H1 (cell line): ENCODE results near the gene CRYBG1.
"Not testable (repeated sequence)": the region's sequence is repeated elsewhere in the genome, so short reads cannot be mapped to it uniquely, and the experiment has no call there.

Experiments used
- CHD1 ChIP-seq: IDR thresholded peaks from 2 replicates; pipeline ENCODE4 v1.6.1; 2012; ENCODE audit warnings: low read depth, low read length, improper control_type of control experiment
- CTCF ChIP-seq, 3 experiments: IDR thresholded peaks; 1 replicate in 2 of 3; 2 replicates in 1 of 3; pipeline versions ENCODE4 v1.5.1 to v1.6.1; 2011; ENCODE audit warnings: low read length in 3 of 3, mild to moderate bottlenecking in 3 of 3, inconsistent platforms in 2 of 3, low read depth in 1 of 3, moderate library complexity in 1 of 3; ENCODE audit not compliant: insufficient read depth in 1 of 3; ENCODE audit errors: control extremely low read depth in 1 of 3
- EP300 ChIP-seq, 2 experiments: IDR thresholded peaks; 1 replicate in 1 of 2; 2 replicates in 1 of 2; pipeline ENCODE4 v1.6.1; 2011 to 2012; ENCODE audit warnings: low read depth in 2 of 2, low read length in 2 of 2, mild to moderate bottlenecking in 2 of 2, borderline replicate concordance in 1 of 2, inconsistent platforms in 1 of 2, moderate library complexity in 1 of 2
- HDAC2 ChIP-seq, 2 experiments: fragments of 300-600 bp in 1 of 2; sonication (generic) in 1 of 2; IDR thresholded peaks; 2 replicates each; pipeline ENCODE4 v1.6.1; 2011 to 2012; ENCODE audit warnings: low read depth in 2 of 2, low read length in 2 of 2, mild to moderate bottlenecking in 2 of 2, moderate library complexity in 2 of 2, borderline replicate concordance in 1 of 2, inconsistent platforms in 1 of 2
- JUN ChIP-seq: IDR thresholded peaks from 2 replicates; pipeline ENCODE4 v1.6.1; 2011; ENCODE audit warnings: low read depth, mild to moderate bottlenecking, improper control_type of control experiment, low read length
- MAFK ChIP-seq: IDR thresholded peaks from 2 replicates; pipeline ENCODE4 v1.6.1; 2012; ENCODE audit warnings: low read depth, mild to moderate bottlenecking, improper control_type of control experiment, low read length
- MAX ChIP-seq: IDR thresholded peaks from 2 replicates; pipeline ENCODE4 v1.6.1; 2012; ENCODE audit warnings: inconsistent platforms
- POLR2AphosphoS5 ChIP-seq: IDR thresholded peaks from 2 replicates; pipeline ENCODE4 v1.6.1; 2011; ENCODE audit warnings: low read depth, low read length
- RAD21 ChIP-seq, 2 experiments: IDR thresholded peaks in 1 of 2; conservative IDR thresholded peaks in 1 of 2; 2 replicates each; pipeline ENCODE4 v1.6.1; 2011; ENCODE audit warnings: low read depth in 2 of 2, low read length in 2 of 2, improper control_type of control experiment in 1 of 2, inconsistent platforms in 1 of 2, mild to moderate bottlenecking in 1 of 2, moderate library complexity in 1 of 2
- SAP30 ChIP-seq: fragments of 300-600 bp; sonication (generic); IDR thresholded peaks from 2 replicates; pipeline ENCODE4 v1.7.1; 2012; ENCODE audit warnings: low read length, moderate library complexity, mild to moderate bottlenecking, inconsistent platforms; ENCODE audit not compliant: insufficient read depth, insufficient replicate concordance
- TAF7 ChIP-seq: optimal IDR thresholded peaks from 2 replicates; pipeline ENCODE3; 2011; ENCODE audit warnings: low read depth, mild to moderate bottlenecking, inconsistent platforms, low read length, moderate library complexity, borderline replicate concordance
- TCF12 ChIP-seq: IDR thresholded peaks from 2 replicates; pipeline ENCODE4 v1.6.1; 2011; ENCODE audit warnings: low read depth, mild to moderate bottlenecking, low read length
- USF2 ChIP-seq: IDR thresholded peaks from 2 replicates; pipeline ENCODE4 v1.6.1; 2011; ENCODE audit warnings: low read length, improper control_type of control experiment

- TF ChIP-seq CTCF (IDR thresholded peaks at IDR 0.05; ENCODE audit: control extremely low read depth in 1 of 3, insufficient read depth in 1 of 3, low read depth in 1 of 3, low read length in 3 of 3); EP300 (IDR thresholded peaks at IDR 0.05; ENCODE audit: borderline replicate concordance in 1 of 2, low read depth in 2 of 2, low read length in 2 of 2); CHD1; MAFK; POLR2AphosphoS5; TAF7; SAP30; USF2; HDAC2 (IDR thresholded peaks at IDR 0.05; ENCODE audit: borderline replicate concordance in 1 of 2, low read depth in 2 of 2, low read length in 2 of 2); TCF12; RAD21 (IDR thresholded peaks at IDR 0.05 in 1 of 2, conservative IDR thresholded peaks at IDR 0.05 in 1 of 2; ENCODE audit: low read depth in 2 of 2, low read length in 2 of 2); MAX; JUN: not testable (repeated sequence)
These were observed 228.4 kb downstream of the CRYBG1 start for GRCh38 chr6:106588937-106589336.
